PC-9 (cell line): Measurements from ENCODE around the gene NEDD9. TPM values are rescaled to one million over a fixed set of nuclear protein-coding genes. Genes with fewer than 3 reads are reported as not detected.

Experiments
- BruUV-seq: library from RNA; stranded (reverse); fragments of 400-500 nt; replicated peaks from 2 replicates; lab custom pipeline; 2021; lab: Mats Ljungman, UMichigan
- CTCF ChIA-PET: fragments of 300-600 bp; sonication (Branson Sonifier 250); formaldehyde crosslinking; loops from one replicate; lab custom pipeline; 2022; ENCODE audit warnings: antibody characterized with exemption; lab: Charles Lee
- POLR2A ChIA-PET: fragments of 300-600 bp; sonication (Branson Sonifier 250); formaldehyde crosslinking; loops from one replicate; lab custom pipeline; 2022; ENCODE audit warnings: antibody characterized with exemption; ENCODE audit not compliant: unreplicated experiment; lab: Charles Lee
- DNase-seq, 2 experiments: peaks; one replicate each; pipeline versions ENCODE4 v3.0.0 to v3.0.0-alpha.2; 2015 to 2022; ENCODE audit warnings: mixed read lengths in 1 of 2
- H2AFZ ChIP-seq: fragments of 200-600 bp; sonication (generic); 2 replicates; pipeline ENCODE4 v1.8.1; 2017; ENCODE audit warnings: antibody characterized with exemption
- H3F3A ChIP-seq: fragments of 200-600 bp; sonication (generic); 2 replicates; pipeline ENCODE4 v1.8.1; 2017; ENCODE audit warnings: antibody characterized with exemption, mild to moderate bottlenecking, low read depth; ENCODE audit not compliant: insufficient read depth
- H3K27ac ChIP-seq: fragments of 200-600 bp; sonication (generic); 2 replicates; pipeline ENCODE4 v1.6.1; 2016; ENCODE audit warnings: mixed run types
- H3K27me3 ChIP-seq: fragments of 200-600 bp; sonication (generic); 2 replicates; pipeline ENCODE4 v1.6.1; 2016; ENCODE audit warnings: low read depth, mixed run types; ENCODE audit not compliant: insufficient read depth
- H3K36me3 ChIP-seq: fragments of 200-600 bp; sonication (generic); 2 replicates; pipeline ENCODE4 v1.6.1; 2016; ENCODE audit warnings: low read depth, mixed run types
- H3K4me1 ChIP-seq: fragments of 200-600 bp; sonication (generic); replicated peaks from 2 replicates; pipeline ENCODE4 v1.6.1; 2016; ENCODE audit warnings: mixed run types; ENCODE audit not compliant: insufficient read depth
- H3K4me2 ChIP-seq: fragments of 200-600 bp; sonication (generic); 2 replicates; pipeline ENCODE4 v1.6.1; 2017; ENCODE audit warnings: mixed run types
- H3K4me3 ChIP-seq: fragments of 200-600 bp; sonication (generic); 2 replicates; pipeline ENCODE4 v1.6.1; 2016; ENCODE audit warnings: mixed run types
- H3K79me2 ChIP-seq: fragments of 200-600 bp; sonication (generic); 2 replicates; pipeline ENCODE4 v1.6.1; 2017; ENCODE audit warnings: low read depth, mixed run types
- H3K9me2 ChIP-seq: fragments of 200-600 bp; sonication (generic); 2 replicates; pipeline ENCODE4 v1.8.1; 2017; ENCODE audit warnings: mild to moderate bottlenecking; ENCODE audit not compliant: insufficient read depth
- H3K9me3 ChIP-seq: fragments of 200-600 bp; sonication (generic); 2 replicates; pipeline ENCODE4 v1.8.1; 2016; ENCODE audit warnings: low read depth; ENCODE audit not compliant: insufficient read depth
- H4K20me1 ChIP-seq: fragments of 200-600 bp; sonication (generic); 2 replicates; pipeline ENCODE4 v1.8.1; 2017; ENCODE audit not compliant: insufficient read depth
- EZH2 ChIP-seq: fragments of 200-600 bp; sonication (generic); IDR thresholded peaks from 2 replicates; pipeline ENCODE4 v1.8.0; 2017; ENCODE audit warnings: antibody characterized with exemption, low read depth
- intact Hi-C: fragments of 100-400 bp; cut with micrococcal nuclease; formaldehyde crosslinking; loops from one replicate; pipeline ENCODE4 v1.10.0; 2022; ENCODE audit not compliant: unreplicated experiment
- total RNA-seq: library from RNA; stranded (reverse); gene quantifications from 2 replicates; pipeline ENCODE4 v1.2.3, GENCODE V29; 2021
- TF ChIP-seq, protein P1 (sequence below): fragments of 200-600 bp; sonication (generic); conservative IDR thresholded peaks from 2 replicates; pipeline ENCODE4 v1.6.1; 2017; ENCODE audit warnings: mixed run types, antibody characterized with exemption, mild to moderate bottlenecking, moderate library complexity

Gene NEDD9
- total RNA-seq, 1 experiment from 2014 or later: 57.5 TPM

DNA sequence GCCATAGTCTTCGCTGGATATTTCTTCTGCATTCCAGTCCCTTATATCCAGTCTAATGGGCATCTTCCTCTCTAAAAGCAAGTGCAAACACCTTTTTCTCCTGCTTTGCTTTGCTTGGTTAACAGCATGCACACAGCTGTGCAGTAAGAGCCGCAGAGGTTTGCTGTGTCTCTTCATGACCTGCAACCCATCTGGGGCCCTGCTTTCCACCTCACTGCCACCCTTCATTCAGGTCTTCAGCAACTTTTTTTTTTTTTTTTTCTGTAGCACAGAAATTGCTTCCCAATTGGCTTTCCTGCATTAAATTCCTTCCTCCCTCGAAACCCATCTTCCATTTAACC is 14.4 kb downstream of the NEDD9 start:
- ChIA-PET CTCF (no interaction called here), POLR2A (interaction anchor here (0.7 to 1.3 kb wide), 3 partner anchors 12 to 125 kb away, joined by 4 to 17 read pairs (median 7); partner anchors contain the start of genes NEDD9 and SMIM13)
- Histone ChIP-seq H3K9me2 (no peaks in the 10 kb centered on the region), H3K79me2 (peaks cover 87% of the 10 kb centered on the region), H3K36me3 (no peaks in the 10 kb centered on the region), H3K9me3 (no peaks in the 10 kb centered on the region), H4K20me1 (no peaks in the 10 kb centered on the region; the same call in 1 of the 2 replicates), H3K27me3 (no peaks in the 10 kb centered on the region), H2AFZ (no peak overlapping the region), H3K4me2 (no peak overlapping the region), H3K4me3 (no peak overlapping the region), H3F3A (peaks cover 7% of the 10 kb centered on the region), H3K27ac (no peak overlapping the region), H3K4me1 (peaks cover 10% of the 10 kb centered on the region)
- TF ChIP-seq, protein P1, sequence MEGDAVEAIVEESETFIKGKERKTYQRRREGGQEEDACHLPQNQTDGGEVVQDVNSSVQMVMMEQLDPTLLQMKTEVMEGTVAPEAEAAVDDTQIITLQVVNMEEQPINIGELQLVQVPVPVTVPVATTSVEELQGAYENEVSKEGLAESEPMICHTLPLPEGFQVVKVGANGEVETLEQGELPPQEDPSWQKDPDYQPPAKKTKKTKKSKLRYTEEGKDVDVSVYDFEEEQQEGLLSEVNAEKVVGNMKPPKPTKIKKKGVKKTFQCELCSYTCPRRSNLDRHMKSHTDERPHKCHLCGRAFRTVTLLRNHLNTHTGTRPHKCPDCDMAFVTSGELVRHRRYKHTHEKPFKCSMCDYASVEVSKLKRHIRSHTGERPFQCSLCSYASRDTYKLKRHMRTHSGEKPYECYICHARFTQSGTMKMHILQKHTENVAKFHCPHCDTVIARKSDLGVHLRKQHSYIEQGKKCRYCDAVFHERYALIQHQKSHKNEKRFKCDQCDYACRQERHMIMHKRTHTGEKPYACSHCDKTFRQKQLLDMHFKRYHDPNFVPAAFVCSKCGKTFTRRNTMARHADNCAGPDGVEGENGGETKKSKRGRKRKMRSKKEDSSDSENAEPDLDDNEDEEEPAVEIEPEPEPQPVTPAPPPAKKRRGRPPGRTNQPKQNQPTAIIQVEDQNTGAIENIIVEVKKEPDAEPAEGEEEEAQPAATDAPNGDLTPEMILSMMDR: no peak
- TF ChIP-seq EZH2: no peak
- DNase-seq: no peak
- intact Hi-C loops: no loop called here
- BruUV-seq: no TSS peak

DNA sequence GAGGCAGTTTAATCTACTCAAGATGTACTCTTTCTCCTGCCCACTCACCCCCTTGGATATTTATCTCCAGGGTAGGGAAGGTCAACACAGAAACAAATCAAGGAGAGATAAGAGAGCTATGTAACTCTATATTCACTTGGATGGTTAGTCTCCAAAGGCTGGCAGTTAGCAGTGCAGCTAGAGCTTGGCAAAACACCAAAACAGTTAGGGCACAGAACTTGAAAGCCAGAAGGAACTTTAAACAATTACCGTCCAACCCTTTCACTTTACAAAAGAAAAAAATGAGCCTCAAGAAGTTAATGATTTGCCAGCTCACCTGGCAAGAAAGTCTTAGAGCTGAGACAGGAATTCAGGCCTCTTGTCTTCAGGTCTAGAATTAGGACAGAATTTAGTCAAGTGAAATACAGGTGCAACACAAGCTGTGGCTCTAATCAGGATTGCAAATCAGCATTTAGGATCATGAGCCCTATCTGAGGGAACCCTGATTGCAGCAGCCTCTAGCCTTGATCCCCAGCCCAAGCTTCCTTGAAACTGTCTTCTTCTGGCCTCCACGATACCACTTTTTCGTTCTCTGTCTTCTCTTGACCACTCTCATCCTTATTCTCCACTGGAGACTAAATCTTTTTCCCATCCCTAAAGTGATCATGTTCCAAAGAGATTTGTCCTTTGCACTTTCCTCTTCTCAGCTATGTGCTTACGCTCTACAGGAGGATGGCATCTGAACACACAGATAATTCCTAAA is 14.9 kb downstream of the NEDD9 start:
- H3K27ac ChIP-seq: no peak overlapping the region
- no peaks in the 10 kb centered on the region for H3K9me3 ChIP-seq
- H3K4me3 ChIP-seq: no peak overlapping the region
- H3K27me3 ChIP-seq: no peaks in the 10 kb centered on the region
- DNase-seq: no peak
- no peak overlapping the region for H2AFZ ChIP-seq
- ChIA-PET POLR2A (interaction anchor here (0.5 to 1.3 kb wide), 6 partner anchors 12 to 175 kb away, joined by 4 to 17 read pairs (median 6); partner anchors contain the start of genes NEDD9 and SMIM13), CTCF (no interaction called here)
- H3K36me3 ChIP-seq: no peaks in the 10 kb centered on the region
- H3K79me2 ChIP-seq: peaks cover 81% of the 10 kb centered on the region
- BruUV-seq: no TSS peak
- H3K4me1 ChIP-seq: peaks cover 16% of the 10 kb centered on the region
- no peak overlapping the region for H3K4me2 ChIP-seq
- no peak for TF ChIP-seq EZH2
- no peaks in the 10 kb centered on the region; the same call in 1 of the 2 replicates for H4K20me1 ChIP-seq
- intact Hi-C loops: no loop called here
- no peaks in the 10 kb centered on the region for H3K9me2 ChIP-seq
- H3F3A ChIP-seq: peaks cover 12% of the 10 kb centered on the region

DNA sequence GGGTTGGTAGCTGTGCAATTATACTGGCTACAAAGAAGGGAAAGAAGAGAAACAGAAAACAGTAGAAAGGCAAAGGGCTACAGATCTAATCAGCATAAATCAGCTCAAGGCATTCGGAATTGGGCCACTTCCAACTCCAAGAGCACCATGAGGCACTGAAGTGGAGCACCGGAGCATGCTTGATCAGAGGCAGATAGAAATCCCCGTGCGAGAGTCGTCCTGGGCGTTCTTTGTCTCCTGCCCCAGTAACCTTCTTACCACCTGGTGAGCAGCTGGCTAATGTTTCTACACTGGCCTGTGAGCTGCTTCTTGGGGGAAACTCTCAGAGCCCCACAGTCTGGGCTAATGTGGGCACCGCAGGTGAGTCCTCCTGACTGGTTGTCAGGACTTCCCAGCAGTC is 16.7 kb downstream of the NEDD9 start:
- CTCF ChIA-PET: no interaction called here
- no peak overlapping the region for H3K4me3 ChIP-seq
- H3K9me2 ChIP-seq: no peaks in the 10 kb centered on the region
- TF ChIP-seq, protein P1: no peak
- peaks cover 28% of the 10 kb centered on the region for H3K4me1 ChIP-seq
- no peaks in the 10 kb centered on the region for H4K20me1 ChIP-seq
- intact Hi-C loops: no loop called here
- H3K27me3 ChIP-seq: no peaks in the 10 kb centered on the region
- peaks cover 78% of the 10 kb centered on the region for H3K79me2 ChIP-seq
- POLR2A ChIA-PET: interaction anchor here (0.6 kb wide), 1 partner anchor 120 kb away, joined by 3 read pairs; no protein-coding TSS in a partner anchor
- H2AFZ ChIP-seq: no peak overlapping the region
- no peaks in the 10 kb centered on the region for H3K36me3 ChIP-seq
- H3K9me3 ChIP-seq: no peaks in the 10 kb centered on the region
- no peak for DNase-seq
- no peak overlapping the region for H3K27ac ChIP-seq
- no TSS peak for BruUV-seq
- no peak overlapping the region for H3K4me2 ChIP-seq
- H3F3A ChIP-seq: peaks cover 18% of the 10 kb centered on the region
